ENCODE data around the gene ACP5.

Gene ACP5

GRCh38 chr19:11554160-11554559, 23.3 kb downstream of the ACP5 start:
- Histone ChIP-seq H4K91ac (ENCODE audit: low read depth, low read length, poor library complexity) (no peak overlapping the region), H3K23ac (ENCODE audit: low read depth, low read length, poor library complexity) (no peak overlapping the region), H3K18ac (ENCODE audit: low read length) (no peak overlapping the region), H3K4me3 (ENCODE audit: low read length in 2 of 2) (no peak overlapping the region), H4K8ac (ENCODE audit: low read depth, low read length) (no peak overlapping the region), H3K27me3 (ENCODE audit: control insufficient read depth in 3 of 3, insufficient read depth in 3 of 3, low read depth in 1 of 3, low read length in 3 of 3) (no peaks in the 10 kb centered on the region), H2BK12ac (ENCODE audit: low read length) (no peak overlapping the region), H2BK120ac (ENCODE audit: low read depth, low read length) (no peak overlapping the region), H3K27ac (replicated peaks; ENCODE audit: low read length) (no peak overlapping the region), H3K14ac (ENCODE audit: low read length) (no peak overlapping the region), H3K4me1 (ENCODE audit: control insufficient read depth in 2 of 2, insufficient read depth in 1 of 2, low read depth in 1 of 2, low read length in 2 of 2) (peaks cover 5 to 7% of the 10 kb centered on the region in 2 donors), H3K9me3 (replicated peaks in 1 of 2; ENCODE audit: control insufficient read depth in 2 of 2, insufficient read depth in 1 of 2, low read depth in 1 of 2, low read length in 2 of 2) (peaks cover 0 to 2% of the 10 kb centered on the region in 2 donors), H2BK5ac (ENCODE audit: low read length) (no peak overlapping the region), H2AK5ac (ENCODE audit: low read depth, low read length) (no peak overlapping the region), H2AFZ (ENCODE audit: low read length) (no peak overlapping the region), H3K9ac (ENCODE audit: low read depth, low read length, poor library complexity) (no peak overlapping the region), H2BK15ac (ENCODE audit: low read length) (no peak overlapping the region), H3K4ac (ENCODE audit: low read length) (no peak overlapping the region), H3K36me3 (replicated peaks in 1 of 2; ENCODE audit: control insufficient read depth in 2 of 2, insufficient read depth in 2 of 2, low read length in 2 of 2) (peaks cover 16 to 45% of the 10 kb centered on the region in 2 donors), H3K79me1 (ENCODE audit: low read depth, low read length) (peaks cover 15% of the 10 kb centered on the region), H3K4me2 (ENCODE audit: insufficient read depth, low read length, poor library complexity, severe bottlenecking) (no peak overlapping the region)
- no CpG with 5 or more reads among the region's 12 CpGs for WGBS, 2 donors (ENCODE audit: extremely low coverage in 2 of 2, insufficient read length in 2 of 2, insufficient replicate concordance in 1 of 2)
- DNase-seq (ENCODE audit: low spot score), result no peak

DNA sequence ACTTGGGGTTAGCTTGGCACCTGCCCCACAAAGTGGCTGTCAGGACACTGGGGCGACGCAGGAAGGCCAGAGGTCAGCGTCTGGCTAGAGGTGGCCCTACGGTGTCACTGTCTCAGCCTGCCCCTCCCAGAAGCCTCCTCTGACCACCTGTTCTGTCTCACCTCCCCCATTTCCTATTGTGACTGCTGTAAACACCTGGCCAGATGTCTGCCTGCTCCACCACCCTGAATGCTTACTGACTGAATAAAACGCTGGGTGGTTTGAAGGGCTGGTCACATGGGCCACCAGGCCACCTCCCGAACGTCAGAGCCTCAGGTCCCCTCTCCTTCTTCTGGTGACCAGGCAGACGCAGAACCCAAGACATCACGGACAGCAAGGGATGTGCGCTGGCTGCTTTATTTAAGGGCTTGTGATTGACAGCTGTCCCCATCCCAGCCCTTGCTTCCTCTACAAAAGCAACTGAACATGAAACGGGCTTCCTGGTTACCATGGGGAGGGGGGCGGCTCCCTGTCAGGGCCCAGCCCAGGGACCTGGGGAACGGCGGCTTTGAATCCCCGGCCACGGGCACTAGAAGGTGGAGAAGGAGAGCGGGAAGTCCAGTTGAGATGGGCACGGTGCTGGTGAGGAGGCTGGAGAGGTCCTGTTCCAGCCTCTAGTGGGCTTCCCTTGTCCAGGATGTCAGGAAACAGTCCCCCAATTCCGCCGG, 24.6 kb downstream of the ACP5 start:
- no peak overlapping the region for H3K14ac ChIP-seq (ENCODE audit: low read length)
- no peaks in the 10 kb centered on the region for H3K27me3 ChIP-seq (ENCODE audit: control insufficient read depth in 3 of 3, insufficient read depth in 3 of 3, low read depth in 1 of 3, low read length in 3 of 3)
- H3K9me3 ChIP-seq (replicated peaks in 1 of 2; ENCODE audit: control insufficient read depth in 2 of 2, insufficient read depth in 1 of 2, low read depth in 1 of 2, low read length in 2 of 2), result peaks cover 0 to 2% of the 10 kb centered on the region in 2 donors
- no peak overlapping the region for H2BK120ac ChIP-seq (ENCODE audit: low read depth, low read length)
- H3K36me3 ChIP-seq (replicated peaks in 1 of 2; ENCODE audit: control insufficient read depth in 2 of 2, insufficient read depth in 2 of 2, low read length in 2 of 2), result peaks cover 18 to 45% of the 10 kb centered on the region in 2 donors
- no peak overlapping the region for H2BK15ac ChIP-seq (ENCODE audit: low read length)
- H2BK5ac ChIP-seq (ENCODE audit: low read length), result no peak overlapping the region
- no peak overlapping the region for H3K4me2 ChIP-seq (ENCODE audit: insufficient read depth, low read length, poor library complexity, severe bottlenecking)
- no peak overlapping the region for H3K4me3 ChIP-seq (ENCODE audit: low read length in 2 of 2)
- no CpG with 5 or more reads among the region's 20 CpGs for WGBS, 2 donors (ENCODE audit: extremely low coverage in 2 of 2, insufficient read length in 2 of 2, insufficient replicate concordance in 1 of 2)
- peaks cover 11% of the 10 kb centered on the region for H3K79me1 ChIP-seq (ENCODE audit: low read depth, low read length)
- no peak overlapping the region for H3K18ac ChIP-seq (ENCODE audit: low read length)
- DNase-seq (ENCODE audit: low spot score), result no peak
- no peak overlapping the region for H3K4ac ChIP-seq (ENCODE audit: low read length)
- no peak overlapping the region for H2BK12ac ChIP-seq (ENCODE audit: low read length)
- H3K4me1 ChIP-seq (ENCODE audit: control insufficient read depth in 2 of 2, insufficient read depth in 1 of 2, low read depth in 1 of 2, low read length in 2 of 2), result peaks cover 1 to 2% of the 10 kb centered on the region in 2 donors
- no peak overlapping the region for H3K23ac ChIP-seq (ENCODE audit: low read depth, low read length, poor library complexity)
- no peak overlapping the region for H3K27ac ChIP-seq (replicated peaks; ENCODE audit: low read length)
- no peak overlapping the region for H2AFZ ChIP-seq (ENCODE audit: low read length)
- no peak overlapping the region for H4K91ac ChIP-seq (ENCODE audit: low read depth, low read length, poor library complexity)
- no peak overlapping the region for H3K9ac ChIP-seq (ENCODE audit: low read depth, low read length, poor library complexity)
- no peak overlapping the region for H4K8ac ChIP-seq (ENCODE audit: low read depth, low read length)
- H2AK5ac ChIP-seq (ENCODE audit: low read depth, low read length), result no peak overlapping the region

DNA sequence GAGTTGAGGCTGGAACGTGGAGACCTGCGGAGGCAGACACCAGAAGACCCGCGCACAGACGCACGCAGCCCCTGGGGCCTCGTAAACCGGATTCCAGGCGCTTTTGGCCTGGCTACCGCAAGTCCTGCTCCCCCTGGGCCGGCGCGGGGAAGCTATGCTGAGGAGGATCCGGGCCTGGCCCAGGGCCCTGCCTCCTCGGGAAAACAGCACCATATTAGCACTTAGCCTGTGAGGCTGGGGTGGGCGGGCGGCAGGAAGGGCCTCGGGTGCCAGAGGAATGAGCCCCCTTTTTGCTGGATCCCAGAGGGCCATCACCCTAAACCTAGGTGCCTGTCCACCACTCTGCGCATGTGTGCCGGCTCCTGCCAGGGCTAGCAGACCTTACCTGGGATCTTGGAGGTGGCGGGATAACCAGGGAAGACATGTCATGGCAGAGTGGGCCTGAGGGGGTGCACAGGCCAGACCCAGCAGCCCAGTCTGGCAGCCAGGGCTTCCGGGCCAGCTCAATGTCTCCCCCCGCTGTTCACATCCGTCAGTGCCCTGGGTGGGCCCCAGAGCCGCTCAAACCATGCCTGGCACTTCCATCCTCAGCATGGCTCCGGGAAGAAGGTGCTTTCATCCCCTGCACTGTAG, 25.7 kb downstream of the ACP5 start:
- no peaks in the 10 kb centered on the region for H3K4me1 ChIP-seq (ENCODE audit: control insufficient read depth in 2 of 2, insufficient read depth in 1 of 2, low read depth in 1 of 2, low read length in 2 of 2)
- H3K4ac ChIP-seq (ENCODE audit: low read length), result no peak overlapping the region
- H2BK120ac ChIP-seq (ENCODE audit: low read depth, low read length), result no peak overlapping the region
- H3K4me2 ChIP-seq (ENCODE audit: insufficient read depth, low read length, poor library complexity, severe bottlenecking), result no peak overlapping the region
- no peak overlapping the region for H2BK12ac ChIP-seq (ENCODE audit: low read length)
- H3K4me3 ChIP-seq (ENCODE audit: low read length in 2 of 2), result no peak overlapping the region
- peak overlapping the region; percentile 49 for H2BK5ac ChIP-seq (ENCODE audit: low read length)
- peak overlapping the region; percentile 13 for H3K18ac ChIP-seq (ENCODE audit: low read length)
- peaks cover 21 to 45% of the 10 kb centered on the region in 2 donors for H3K36me3 ChIP-seq (replicated peaks in 1 of 2; ENCODE audit: control insufficient read depth in 2 of 2, insufficient read depth in 2 of 2, low read length in 2 of 2)
- peaks cover 9% of the 10 kb centered on the region for H3K79me1 ChIP-seq (ENCODE audit: low read depth, low read length)
- no peaks in the 10 kb centered on the region for H3K27me3 ChIP-seq (ENCODE audit: control insufficient read depth in 3 of 3, insufficient read depth in 3 of 3, low read depth in 1 of 3, low read length in 3 of 3)
- no peak overlapping the region for H4K91ac ChIP-seq (ENCODE audit: low read depth, low read length, poor library complexity)
- H2AFZ ChIP-seq (ENCODE audit: low read length), result no peak overlapping the region
- no peak for DNase-seq (ENCODE audit: low spot score)
- H4K8ac ChIP-seq (ENCODE audit: low read depth, low read length), result no peak overlapping the region
- H2BK15ac ChIP-seq (ENCODE audit: low read length), result no peak overlapping the region
- H2AK5ac ChIP-seq (ENCODE audit: low read depth, low read length), result peak overlapping the region; percentile 27
- no peak overlapping the region for H3K14ac ChIP-seq (ENCODE audit: low read length)
- H3K27ac ChIP-seq (replicated peaks; ENCODE audit: low read length), result no peak overlapping the region
- H3K23ac ChIP-seq (ENCODE audit: low read depth, low read length, poor library complexity), result peak overlapping the region; percentile 68
- peaks cover 0 to 2% of the 10 kb centered on the region in 2 donors for H3K9me3 ChIP-seq (replicated peaks in 1 of 2; ENCODE audit: control insufficient read depth in 2 of 2, insufficient read depth in 1 of 2, low read depth in 1 of 2, low read length in 2 of 2)
- no CpG with 5 or more reads among the region's 26 CpGs for WGBS, 2 donors (ENCODE audit: extremely low coverage in 2 of 2, insufficient read length in 2 of 2, insufficient replicate concordance in 1 of 2)
- H3K9ac ChIP-seq (ENCODE audit: low read depth, low read length, poor library complexity), result no peak overlapping the region

GRCh38 chr19:11550265-11550664, 27.2 kb downstream of the ACP5 start:
- Histone ChIP-seq H3K18ac (ENCODE audit: low read length) (no peak overlapping the region), H3K27ac (replicated peaks; ENCODE audit: low read length) (no peak overlapping the region), H3K4me2 (ENCODE audit: insufficient read depth, low read length, poor library complexity, severe bottlenecking) (no peak overlapping the region), H3K36me3 (replicated peaks in 1 of 2; ENCODE audit: control insufficient read depth in 2 of 2, insufficient read depth in 2 of 2, low read length in 2 of 2) (peaks cover 19 to 33% of the 10 kb centered on the region in 2 donors), H3K4me1 (ENCODE audit: control insufficient read depth in 2 of 2, insufficient read depth in 1 of 2, low read depth in 1 of 2, low read length in 2 of 2) (no peaks in the 10 kb centered on the region), H2BK120ac (ENCODE audit: low read depth, low read length) (no peak overlapping the region), H3K4ac (ENCODE audit: low read length) (no peak overlapping the region), H3K4me3 (ENCODE audit: low read length in 2 of 2) (no peak overlapping the region), H3K79me1 (ENCODE audit: low read depth, low read length) (peaks cover 3% of the 10 kb centered on the region), H4K8ac (ENCODE audit: low read depth, low read length) (peak overlapping the region; percentile 43), H2BK5ac (ENCODE audit: low read length) (no peak overlapping the region), H3K23ac (ENCODE audit: low read depth, low read length, poor library complexity) (no peak overlapping the region), H2BK12ac (ENCODE audit: low read length) (peak overlapping the region; percentile 82), H4K91ac (ENCODE audit: low read depth, low read length, poor library complexity) (no peak overlapping the region), H2BK15ac (ENCODE audit: low read length) (no peak overlapping the region), H3K9me3 (replicated peaks in 1 of 2; ENCODE audit: control insufficient read depth in 2 of 2, insufficient read depth in 1 of 2, low read depth in 1 of 2, low read length in 2 of 2) (peaks cover 0 to 2% of the 10 kb centered on the region in 2 donors), H3K27me3 (ENCODE audit: control insufficient read depth in 3 of 3, insufficient read depth in 3 of 3, low read depth in 1 of 3, low read length in 3 of 3) (no peaks in the 10 kb centered on the region), H2AFZ (ENCODE audit: low read length) (no peak overlapping the region), H2AK5ac (ENCODE audit: low read depth, low read length) (no peak overlapping the region), H3K9ac (ENCODE audit: low read depth, low read length, poor library complexity) (peak overlapping the region; percentile 70), H3K14ac (ENCODE audit: low read length) (peak overlapping the region; percentile 47)
- DNase-seq (ENCODE audit: low spot score), result no peak
- WGBS, 2 donors (ENCODE audit: extremely low coverage in 2 of 2, insufficient read length in 2 of 2, insufficient replicate concordance in 1 of 2), result no CpG with 5 or more reads among the region's 8 CpGs

Measured in neuronal stem cell (in vitro differentiated cells).